ENCODE measurements around the gene PAIP2.
"Not testable (repeated sequence)": the region's sequence is repeated elsewhere in the genome, so short reads cannot be mapped to it uniquely, and the experiment has no call there.

Gene PAIP2

DNA sequence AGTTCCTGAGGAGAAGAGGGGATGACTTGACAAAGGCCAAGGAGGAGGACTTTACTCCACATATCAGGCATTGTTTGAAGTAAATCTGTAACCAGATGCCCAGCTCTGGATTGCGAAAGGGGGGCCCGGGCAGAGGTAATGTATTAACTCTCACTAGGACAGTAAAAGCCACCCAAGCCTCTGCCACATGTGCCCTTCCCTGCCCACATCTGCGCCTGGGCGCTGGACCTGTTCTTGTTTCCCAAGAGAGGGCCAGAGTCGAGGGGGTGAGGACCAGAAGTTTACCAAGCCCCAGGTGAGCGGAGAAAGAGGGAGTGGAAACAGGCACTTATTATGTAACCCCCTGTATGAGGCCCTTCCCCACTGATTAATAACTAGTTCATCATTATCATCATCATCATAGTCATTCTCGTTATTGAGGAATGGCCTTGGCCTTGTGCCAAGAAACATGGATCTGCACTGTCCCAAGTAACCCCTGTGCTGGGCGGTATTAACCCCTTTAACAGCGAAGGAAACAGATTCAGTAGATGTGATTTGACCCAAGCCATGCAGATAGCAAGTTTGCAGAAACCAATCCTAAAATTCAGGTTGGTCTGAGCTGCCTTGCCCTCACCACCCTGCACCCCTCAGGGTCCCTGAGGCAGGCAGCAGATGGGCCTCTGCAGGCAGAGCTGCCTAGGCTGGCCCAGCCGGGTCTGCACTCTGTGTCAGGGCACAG is 41.8 kb downstream of the PAIP2 start, which contains the start of gene SLC23A1:
TSS of gene SLC23A1 (minus strand) at position 23 of the 718 bp plus-strand sequence. CDS start 44 bp downstream, outside the sequence.
- no peak for DNase-seq (ENCODE audit: low read depth, low spot score)
- no peak within 1 kb of the TSS for H3K4me3 ChIP-seq (ENCODE audit: low read depth, low read length)

GRCh38 chr5:139383993-139384590 is 42.4 kb downstream of the PAIP2 start:
- no peak overlapping the region for H3K4me3 ChIP-seq (ENCODE audit: low read depth, low read length)
- TF ChIP-seq, protein P1, sequence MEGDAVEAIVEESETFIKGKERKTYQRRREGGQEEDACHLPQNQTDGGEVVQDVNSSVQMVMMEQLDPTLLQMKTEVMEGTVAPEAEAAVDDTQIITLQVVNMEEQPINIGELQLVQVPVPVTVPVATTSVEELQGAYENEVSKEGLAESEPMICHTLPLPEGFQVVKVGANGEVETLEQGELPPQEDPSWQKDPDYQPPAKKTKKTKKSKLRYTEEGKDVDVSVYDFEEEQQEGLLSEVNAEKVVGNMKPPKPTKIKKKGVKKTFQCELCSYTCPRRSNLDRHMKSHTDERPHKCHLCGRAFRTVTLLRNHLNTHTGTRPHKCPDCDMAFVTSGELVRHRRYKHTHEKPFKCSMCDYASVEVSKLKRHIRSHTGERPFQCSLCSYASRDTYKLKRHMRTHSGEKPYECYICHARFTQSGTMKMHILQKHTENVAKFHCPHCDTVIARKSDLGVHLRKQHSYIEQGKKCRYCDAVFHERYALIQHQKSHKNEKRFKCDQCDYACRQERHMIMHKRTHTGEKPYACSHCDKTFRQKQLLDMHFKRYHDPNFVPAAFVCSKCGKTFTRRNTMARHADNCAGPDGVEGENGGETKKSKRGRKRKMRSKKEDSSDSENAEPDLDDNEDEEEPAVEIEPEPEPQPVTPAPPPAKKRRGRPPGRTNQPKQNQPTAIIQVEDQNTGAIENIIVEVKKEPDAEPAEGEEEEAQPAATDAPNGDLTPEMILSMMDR (IDR thresholded peaks at IDR 0.05; ENCODE audit: low read depth, low read length): no peak
- in situ Hi-C loops (cut with HindIII; ENCODE audit: low sequenced_read_pairs): no loop called here
- no peak for DNase-seq (ENCODE audit: low read depth, low spot score)

More for the DNA sequence above, 41.8 kb downstream of the PAIP2 start, which contains the start of gene SLC23A1:
- in situ Hi-C loops (cut with HindIII; ENCODE audit: low sequenced_read_pairs): no loop called here
- TF ChIP-seq, protein P1 (IDR thresholded peaks at IDR 0.05; ENCODE audit: low read depth, low read length): no peak

DNA sequence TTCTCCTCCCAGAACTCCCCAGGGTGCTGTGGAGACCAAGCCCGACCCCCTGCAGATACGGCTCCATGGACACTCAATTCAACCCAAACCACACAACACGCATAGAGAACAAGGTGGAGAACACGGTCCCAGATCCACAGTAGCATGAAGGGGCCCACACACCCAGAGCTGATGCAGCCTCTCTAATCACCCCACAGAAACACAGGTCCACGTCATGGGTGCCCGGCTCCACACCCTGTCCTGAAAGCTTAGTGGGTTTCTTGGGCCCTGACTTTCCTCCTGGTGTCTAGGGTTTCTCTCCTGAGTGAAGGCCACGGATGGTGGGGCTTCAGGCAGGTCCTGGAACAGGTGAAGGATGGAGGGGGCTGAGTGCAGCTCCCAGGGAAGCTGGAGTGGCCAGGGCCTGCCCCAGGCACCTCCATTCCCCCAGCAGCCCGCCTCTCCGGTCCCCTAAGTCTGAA is 43.0 kb downstream of the PAIP2 start:
- in situ Hi-C loops (cut with HindIII; ENCODE audit: low sequenced_read_pairs): no loop called here
- no peak for DNase-seq (ENCODE audit: low read depth, low spot score)
- TF ChIP-seq, protein P1 (IDR thresholded peaks at IDR 0.05; ENCODE audit: low read depth, low read length): no peak
- no peak overlapping the region for H3K4me3 ChIP-seq (ENCODE audit: low read depth, low read length)

GRCh38 chr5:139385061-139386049 is 43.7 kb downstream of the PAIP2 start:
- no peak overlapping the region for H3K4me3 ChIP-seq (ENCODE audit: low read depth, low read length)
- in situ Hi-C loops (cut with HindIII; ENCODE audit: low sequenced_read_pairs): no loop called here
- TF ChIP-seq, protein P1 (IDR thresholded peaks at IDR 0.05; ENCODE audit: low read depth, low read length): no peak
- DNase-seq (ENCODE audit: low read depth, low spot score): no peak

- no peak for DNase-seq (ENCODE audit: low read depth, low spot score)
- TF ChIP-seq, protein P1 (IDR thresholded peaks at IDR 0.05; ENCODE audit: low read depth, low read length): no peak
- in situ Hi-C loops (cut with HindIII; ENCODE audit: low sequenced_read_pairs): no loop called here
- H3K4me3 ChIP-seq (ENCODE audit: low read depth, low read length): no peak overlapping the region
These were observed 44.4 kb downstream of the PAIP2 start for GRCh38 chr5:139386050-139386438.

GRCh38 chr5:139386956-139387355 is 45.3 kb downstream of the PAIP2 start:
- DNase-seq (ENCODE audit: low read depth, low spot score); in situ Hi-C loops (cut with HindIII; ENCODE audit: low sequenced_read_pairs); H3K4me3 ChIP-seq (ENCODE audit: low read depth, low read length): not testable (repeated sequence)

Measured in astrocyte of the spinal cord (primary cell).